Measurements from ENCODE around the gene TIMM17A.
"Not testable (repeated sequence)": the region's sequence is repeated elsewhere in the genome, so short reads cannot be mapped to it uniquely, and the experiment has no call there.

TIMM17A gene

GRCh38 chr1:201940316-201940715 is 15.0 kb upstream of the TIMM17A start:
- not testable (repeated sequence) for DNase-seq (ENCODE audit: low read depth in 2 of 2)

DNA sequence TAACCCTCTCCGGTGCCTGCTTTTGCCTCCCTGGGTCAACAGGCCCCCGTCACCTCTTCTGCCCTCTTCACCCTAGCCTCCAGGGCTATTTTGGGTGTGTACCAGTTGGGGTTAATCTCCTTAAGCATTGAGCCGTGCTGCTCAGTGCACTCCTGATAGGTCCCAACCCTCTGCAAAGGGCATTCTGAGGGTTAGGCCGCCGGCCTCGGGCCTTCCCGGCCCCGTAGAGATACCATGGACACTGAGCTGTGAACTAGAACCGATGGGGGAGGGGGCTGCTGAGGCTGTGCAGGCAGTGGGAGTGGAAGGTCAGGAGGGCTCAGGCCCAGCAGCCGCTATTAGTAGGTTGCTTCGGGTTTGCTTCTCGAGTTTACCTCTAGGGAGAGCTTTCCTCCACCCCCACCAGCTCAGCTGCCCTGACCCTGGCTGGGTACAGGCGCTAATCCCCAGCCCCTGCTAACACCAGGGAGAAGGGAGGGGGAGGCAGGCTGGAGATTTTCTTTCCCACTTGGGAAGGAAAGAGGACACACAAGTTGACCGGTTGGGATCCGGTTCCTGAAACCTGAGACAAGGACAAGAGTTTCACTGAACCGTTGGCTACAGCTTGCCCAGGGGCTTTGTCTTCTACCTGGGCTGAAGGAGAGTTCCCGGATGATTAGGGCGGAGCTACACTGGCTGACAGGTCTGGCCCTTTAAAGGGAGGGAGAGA is 13.7 kb upstream of the TIMM17A start:
- DNase-seq (ENCODE audit: low read depth in 2 of 2) = no peak

DNA sequence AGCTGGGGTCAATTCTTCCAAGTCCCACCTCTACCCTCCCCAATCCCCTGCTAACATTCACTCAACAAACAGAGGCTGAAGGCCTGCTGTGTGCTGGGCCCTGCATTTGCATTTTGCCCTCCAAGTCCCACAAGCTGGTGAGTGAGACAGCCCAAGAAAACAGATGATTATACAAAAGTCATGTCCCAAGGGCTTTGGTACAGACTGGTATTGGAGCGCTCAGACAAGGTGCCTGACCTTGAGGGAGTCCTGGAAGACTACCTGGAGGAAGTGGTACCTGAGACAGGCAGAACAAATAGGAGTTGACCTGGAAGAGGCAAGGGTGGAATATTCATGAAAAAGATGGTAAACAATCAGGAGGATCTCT is 13.2 kb upstream of the TIMM17A start:
- no peak for DNase-seq (ENCODE audit: low read depth in 2 of 2)

DNA sequence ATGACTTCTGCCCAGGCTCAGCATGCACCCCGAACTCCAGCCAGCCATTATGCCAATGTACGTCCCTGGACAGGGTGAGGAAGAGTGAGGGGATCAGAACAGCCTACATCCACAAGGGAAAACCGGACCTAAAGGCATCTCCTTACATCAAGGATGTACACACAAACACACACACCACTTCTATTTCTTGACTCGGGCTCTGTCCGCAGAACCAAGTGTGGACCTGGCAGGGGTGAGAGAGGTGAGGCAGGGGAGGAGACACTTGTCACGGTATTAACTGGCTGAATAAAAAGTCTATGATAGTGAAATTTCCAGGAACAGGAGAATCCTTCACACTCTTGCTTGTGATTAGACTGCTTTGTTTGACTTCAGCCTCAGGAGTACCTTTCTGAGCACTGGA is 11.3 kb upstream of the TIMM17A start:
- DNase-seq (ENCODE audit: low read depth in 2 of 2) = no peak

- no peak for DNase-seq (ENCODE audit: low read depth in 2 of 2)
Observed at GRCh38 chr1:201944639-201945038, 10.7 kb upstream of the TIMM17A start.

GRCh38 chr1:201945157-201945556 is 10.1 kb upstream of the TIMM17A start:
- DNase-seq (ENCODE audit: low read depth in 2 of 2) = no peak

GRCh38 chr1:201945863-201946223 is 9.5 kb upstream of the TIMM17A start:
- DNase-seq (ENCODE audit: low read depth in 2 of 2) = no peak

DNA sequence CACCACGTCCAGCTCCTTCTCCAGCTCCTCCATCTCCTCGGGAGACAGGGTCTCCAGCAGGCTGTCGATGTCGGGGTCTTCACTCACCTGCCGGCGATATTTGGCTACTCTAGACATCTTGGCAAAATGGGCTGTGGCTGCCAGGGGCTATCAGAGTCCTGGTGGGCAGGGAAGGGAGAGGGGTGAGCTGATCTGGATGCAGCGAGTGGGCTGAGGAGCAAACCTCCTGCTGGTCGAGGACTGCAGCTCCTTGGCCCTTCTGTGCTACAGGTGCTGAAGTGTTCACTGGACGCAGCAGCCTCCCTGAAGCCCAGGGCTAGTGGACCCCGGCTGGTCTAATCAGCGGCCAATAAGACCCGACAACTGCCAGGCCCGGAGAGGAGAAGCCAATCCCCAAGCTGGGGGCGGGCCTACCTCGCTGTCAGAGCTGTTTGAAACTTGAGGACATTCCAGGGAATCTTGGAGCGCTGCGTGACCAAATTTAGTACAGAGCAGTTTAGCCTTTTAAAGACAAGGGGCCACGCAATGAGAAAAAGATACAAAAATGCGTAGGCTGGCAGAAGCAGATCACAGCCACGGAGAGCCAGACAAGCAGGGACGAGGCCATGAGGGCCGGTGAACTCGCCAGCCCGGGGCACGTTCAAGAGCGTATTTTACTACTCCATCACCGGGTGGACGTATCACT is 8.9 kb upstream of the TIMM17A start, which contains the start of gene LMOD1:
LMOD1 (minus strand) TSS at position 325 of the 685 bp plus-strand sequence; CDS start at position 117, 208 bp downstream.
- DNase-seq (ENCODE audit: low read depth in 2 of 2) = no peak

- DNase-seq (ENCODE audit: low read depth in 2 of 2) = no peak
Observed at GRCh38 chr1:201947697-201948008, 7.7 kb upstream of the TIMM17A start.

GRCh38 chr1:201949491-201949890 is 5.8 kb upstream of the TIMM17A start:
- DNase-seq (ENCODE audit: low read depth in 2 of 2) = no peak

DNA sequence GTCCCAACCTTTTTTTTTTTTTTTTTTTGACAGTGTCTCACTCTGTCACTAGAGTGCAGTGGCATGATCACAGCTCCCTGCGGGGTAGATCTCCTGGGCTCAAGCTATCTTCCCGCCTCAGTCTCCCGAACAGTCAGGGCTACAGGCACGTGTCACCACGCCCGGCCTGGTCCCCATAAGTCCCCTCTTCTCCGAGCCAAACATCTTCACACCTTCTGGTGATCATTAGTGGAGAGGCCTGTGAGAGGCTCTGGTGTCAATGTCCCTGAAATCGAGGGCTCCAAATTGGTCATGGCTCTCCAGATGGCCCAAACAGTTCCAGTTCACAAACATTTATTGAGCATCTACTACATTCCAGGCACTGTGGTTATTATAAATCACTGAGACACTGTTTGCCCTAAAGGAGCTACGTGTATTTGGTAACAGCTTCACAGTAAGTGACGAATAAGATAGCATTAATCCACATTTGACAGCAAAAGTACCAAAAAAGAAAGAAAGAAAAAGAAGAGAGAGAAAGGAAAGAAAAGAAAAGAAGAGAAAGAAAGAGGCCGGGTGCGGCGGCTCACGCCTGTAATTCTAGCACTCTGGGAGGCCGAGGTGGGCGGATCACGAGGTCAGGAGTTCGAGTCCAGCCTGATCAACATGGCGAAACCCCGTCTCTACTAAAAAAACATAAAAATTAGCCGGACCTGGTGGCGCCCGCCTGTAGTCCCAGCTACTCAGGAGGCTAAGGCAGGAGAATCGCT is 867 bp upstream of the TIMM17A start:
- DNase-seq (ENCODE audit: low read depth in 2 of 2) = no peak

- DNase-seq (ENCODE audit: low read depth in 2 of 2) = no peak
Observed at GRCh38 chr1:201955729-201956143, 433 bp downstream of the TIMM17A start.

DNA sequence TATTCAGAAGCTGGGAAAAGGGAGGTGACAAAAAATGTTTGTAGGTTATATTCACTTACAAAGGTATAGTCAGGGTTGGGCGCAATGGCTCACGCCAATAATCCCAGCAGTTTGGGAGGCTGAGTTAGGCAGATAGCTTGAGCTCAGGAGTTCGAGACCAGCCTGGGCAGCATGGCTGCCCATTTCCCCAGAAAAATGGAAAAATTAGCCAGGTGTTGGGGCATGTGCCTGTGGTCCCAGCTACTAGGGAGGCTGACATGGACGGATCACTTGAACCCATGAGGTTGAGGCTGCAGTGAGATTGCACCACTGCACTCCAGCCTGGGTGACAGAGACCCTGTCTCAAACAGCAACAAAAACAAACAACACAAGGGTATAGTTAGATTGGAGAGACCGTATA is 3.0 kb downstream of the TIMM17A start:
- no peak for DNase-seq (ENCODE audit: low read depth in 2 of 2)

- not testable (repeated sequence) for DNase-seq (ENCODE audit: low read depth in 2 of 2)
Observed at GRCh38 chr1:201962382-201962781, 7.1 kb downstream of the TIMM17A start.

GRCh38 chr1:201964261-201964660 is 9.0 kb downstream of the TIMM17A start:
- no peak for DNase-seq (ENCODE audit: low read depth in 2 of 2)

- no peak for DNase-seq (ENCODE audit: low read depth in 2 of 2)
Observed at GRCh38 chr1:201966171-201966570, 10.9 kb downstream of the TIMM17A start.

GRCh38 chr1:201968202-201968925 is 13.1 kb downstream of the TIMM17A start:
- DNase-seq (ENCODE audit: low read depth in 2 of 2) = no peak

DNA sequence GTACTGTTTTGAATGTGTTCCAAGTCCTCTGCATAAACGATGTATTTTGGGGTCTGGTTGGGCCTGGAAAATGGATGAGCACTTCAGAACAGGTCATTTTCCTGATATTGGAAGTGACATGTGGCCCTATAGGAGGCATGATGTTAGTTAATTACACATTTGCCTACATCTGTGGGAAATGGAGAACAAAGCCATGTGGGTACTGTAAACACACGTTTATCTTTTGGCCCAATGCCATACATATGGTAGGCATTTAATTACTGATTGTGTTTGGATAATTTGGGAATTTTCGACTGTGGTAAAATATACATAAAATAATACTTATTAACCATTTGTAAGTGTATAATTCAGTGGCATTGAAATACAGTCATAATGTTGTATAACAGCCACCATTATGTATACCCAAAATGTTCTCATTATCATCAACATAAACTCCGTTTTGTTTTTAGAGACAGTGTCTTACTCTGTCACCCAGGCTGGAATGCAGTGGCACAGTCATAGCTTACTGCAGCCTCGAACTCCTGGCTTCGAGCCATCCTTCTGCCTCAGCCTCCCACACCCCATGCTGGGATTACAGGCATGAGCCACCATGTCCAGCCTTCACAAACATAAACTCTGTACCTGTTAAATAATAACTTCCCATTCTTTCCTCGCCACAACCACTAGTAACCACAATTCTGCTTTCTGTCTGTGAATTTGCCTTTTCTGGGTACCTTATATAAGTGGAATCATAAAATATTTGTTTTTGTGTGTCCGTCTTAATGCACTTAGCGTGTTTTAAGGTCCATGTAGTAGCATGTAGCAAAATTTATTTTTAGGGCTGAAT is 15.2 kb downstream of the TIMM17A start:
- DNase-seq (ENCODE audit: low read depth in 2 of 2) = no peak

GRCh38 chr1:201982082-201982622 is 26.8 kb downstream of the TIMM17A start:
- peak; percentile 56 to 61 for DNase-seq (ENCODE audit: low read depth in 2 of 2)

- DNase-seq (ENCODE audit: low read depth in 2 of 2) = peak; percentile 30 to 39
Observed at GRCh38 chr1:201982623-201983379, 27.5 kb downstream of the TIMM17A start, which contains the start of gene RNPEP. Gene RNPEP (plus strand): TSS chr1:201982648. CDS start chr1:201982667, 19 bp downstream.
